ENCODE data around the gene MCHR1.
"Not testable (repeated sequence)": the region's sequence is repeated elsewhere in the genome, so short reads cannot be mapped to it uniquely, and the experiment has no call there.

The MCHR1 gene

GRCh38 chr22:40694411-40694810, 15.1 kb downstream of the MCHR1 start:
- no peaks in the 10 kb centered on the region for H3K36me3 Mint-ChIP-seq (ENCODE audit: low read depth)
- DNase-seq (no peak), ATAC-seq (no peak)
- H3K4me1 Mint-ChIP-seq, result no peaks in the 10 kb centered on the region
- H3K4me3 Mint-ChIP-seq, result no peak overlapping the region
- no peaks in the 10 kb centered on the region for H3K9me3 Mint-ChIP-seq
- H3K27me3 Mint-ChIP-seq, result no peaks in the 10 kb centered on the region
- no peak overlapping the region for H3K27ac Mint-ChIP-seq

- Mint-ChIP-seq H3K4me1 (peaks cover 2% of the 10 kb centered on the region), H3K27ac (no peak overlapping the region), H3K4me3 (no peak overlapping the region), H3K36me3 (ENCODE audit: low read depth) (no peaks in the 10 kb centered on the region), H3K27me3 (no peaks in the 10 kb centered on the region), H3K9me3 (no peaks in the 10 kb centered on the region)
- no peak for DNase-seq
- no peak for ATAC-seq
These were observed 22.0 kb downstream of the MCHR1 start for GRCh38 chr22:40701274-40701673.

GRCh38 chr22:40703174-40703573, 23.9 kb downstream of the MCHR1 start:
- Mint-ChIP-seq H3K4me1 (peaks cover 2% of the 10 kb centered on the region), H3K27me3 (no peaks in the 10 kb centered on the region), H3K9me3 (no peaks in the 10 kb centered on the region), H3K27ac (no peak overlapping the region), H3K4me3 (no peak overlapping the region), H3K36me3 (ENCODE audit: low read depth) (no peaks in the 10 kb centered on the region)
- ATAC-seq (peak; percentile 24), DNase-seq (no peak)

GRCh38 chr22:40703736-40704135, 24.5 kb downstream of the MCHR1 start:
- no peak for DNase-seq
- no peak overlapping the region for H3K27ac Mint-ChIP-seq
- H3K36me3 Mint-ChIP-seq (ENCODE audit: low read depth), result no peaks in the 10 kb centered on the region
- no peak for ATAC-seq
- no peaks in the 10 kb centered on the region for H3K9me3 Mint-ChIP-seq
- H3K4me1 Mint-ChIP-seq, result peaks cover 2% of the 10 kb centered on the region
- no peaks in the 10 kb centered on the region for H3K27me3 Mint-ChIP-seq
- no peak overlapping the region for H3K4me3 Mint-ChIP-seq

- no peak overlapping the region for H3K27ac Mint-ChIP-seq
- H3K4me3 Mint-ChIP-seq, result no peak overlapping the region
- H3K36me3 Mint-ChIP-seq (ENCODE audit: low read depth), result no peaks in the 10 kb centered on the region
These were observed 26.8 kb downstream of the MCHR1 start for GRCh38 chr22:40705918-40706682.

GRCh38 chr22:40707154-40707553, 27.9 kb downstream of the MCHR1 start:
- H3K4me1 Mint-ChIP-seq, result peaks cover 15% of the 10 kb centered on the region
- ATAC-seq (no peak), DNase-seq (no peak)
- peaks cover 3% of the 10 kb centered on the region for H3K27me3 Mint-ChIP-seq
- H3K36me3 Mint-ChIP-seq (ENCODE audit: low read depth), result no peaks in the 10 kb centered on the region
- no peak overlapping the region for H3K4me3 Mint-ChIP-seq
- no peaks in the 10 kb centered on the region for H3K9me3 Mint-ChIP-seq
- no peak overlapping the region for H3K27ac Mint-ChIP-seq

More at GRCh38 chr22:40705918-40706682, 26.8 kb downstream of the MCHR1 start:
- no peak for DNase-seq
- ATAC-seq, result no peak
- Mint-ChIP-seq H3K9me3 (no peaks in the 10 kb centered on the region), H3K27me3 (no peaks in the 10 kb centered on the region), H3K4me1 (peaks cover 9% of the 10 kb centered on the region)

- H3K27me3 Mint-ChIP-seq, result peaks cover 3% of the 10 kb centered on the region
- H3K36me3 Mint-ChIP-seq (ENCODE audit: low read depth), result no peaks in the 10 kb centered on the region
- H3K9me3 Mint-ChIP-seq, result no peaks in the 10 kb centered on the region
- no peak overlapping the region for H3K27ac Mint-ChIP-seq
- peaks cover 17% of the 10 kb centered on the region for H3K4me1 Mint-ChIP-seq
- no peak overlapping the region for H3K4me3 Mint-ChIP-seq
- DNase-seq (no peak), ATAC-seq (no peak)
These were observed 28.9 kb downstream of the MCHR1 start for GRCh38 chr22:40708177-40708576.

GRCh38 chr22:40709752-40710413, 30.6 kb downstream of the MCHR1 start:
- no peaks in the 10 kb centered on the region for H3K9me3 Mint-ChIP-seq
- H3K27ac Mint-ChIP-seq, result no peak overlapping the region
- no peaks in the 10 kb centered on the region for H3K36me3 Mint-ChIP-seq (ENCODE audit: low read depth)
- ATAC-seq (no peak), DNase-seq (no peak)
- peaks cover 3% of the 10 kb centered on the region for H3K27me3 Mint-ChIP-seq
- no peak overlapping the region for H3K4me3 Mint-ChIP-seq
- H3K4me1 Mint-ChIP-seq, result peaks cover 24% of the 10 kb centered on the region

GRCh38 chr22:40712311-40712710, 33.0 kb downstream of the MCHR1 start:
- ATAC-seq (no peak), DNase-seq (no peak)
- H3K4me1 Mint-ChIP-seq, result peaks cover 26% of the 10 kb centered on the region
- H3K4me3 Mint-ChIP-seq, result no peak overlapping the region
- H3K9me3 Mint-ChIP-seq, result no peaks in the 10 kb centered on the region
- H3K27me3 Mint-ChIP-seq, result peaks cover 3% of the 10 kb centered on the region
- H3K27ac Mint-ChIP-seq, result no peak overlapping the region
- no peaks in the 10 kb centered on the region for H3K36me3 Mint-ChIP-seq (ENCODE audit: low read depth)

- Mint-ChIP-seq H3K4me3 (peak overlapping the region; percentile 9), H3K27ac (no peak overlapping the region), H3K9me3 (no peaks in the 10 kb centered on the region), H3K27me3 (peaks cover 3% of the 10 kb centered on the region), H3K36me3 (ENCODE audit: low read depth) (no peaks in the 10 kb centered on the region), H3K4me1 (peaks cover 26% of the 10 kb centered on the region)
- ATAC-seq, result no peak
- no peak for DNase-seq
These were observed 35.4 kb downstream of the MCHR1 start for GRCh38 chr22:40714499-40715337.

GRCh38 chr22:40716116-40716515, 36.8 kb downstream of the MCHR1 start:
- DNase-seq (no peak), ATAC-seq (no peak)
- no peak overlapping the region for H3K4me3 Mint-ChIP-seq
- H3K4me1 Mint-ChIP-seq, result peaks cover 21% of the 10 kb centered on the region
- H3K27ac Mint-ChIP-seq, result no peak overlapping the region
- no peaks in the 10 kb centered on the region for H3K36me3 Mint-ChIP-seq (ENCODE audit: low read depth)
- peaks cover 3% of the 10 kb centered on the region for H3K27me3 Mint-ChIP-seq
- no peaks in the 10 kb centered on the region for H3K9me3 Mint-ChIP-seq

- peaks cover 14% of the 10 kb centered on the region for H3K4me1 Mint-ChIP-seq
- H3K27me3 Mint-ChIP-seq; H3K9me3 Mint-ChIP-seq; H3K4me3 Mint-ChIP-seq; DNase-seq; H3K36me3 Mint-ChIP-seq (ENCODE audit: low read depth); ATAC-seq; H3K27ac Mint-ChIP-seq: not testable (repeated sequence)
These were observed 38.4 kb downstream of the MCHR1 start for GRCh38 chr22:40717657-40718056.

- Mint-ChIP-seq H3K4me1 (peaks cover 14% of the 10 kb centered on the region), H3K9me3 (no peaks in the 10 kb centered on the region), H3K36me3 (ENCODE audit: low read depth) (no peaks in the 10 kb centered on the region), H3K4me3 (no peak overlapping the region), H3K27ac (no peak overlapping the region), H3K27me3 (no peaks in the 10 kb centered on the region)
- DNase-seq (no peak), ATAC-seq (no peak)
These were observed 39.2 kb downstream of the MCHR1 start for GRCh38 chr22:40718250-40719204.

GRCh38 chr22:40719599-40719998, 40.3 kb downstream of the MCHR1 start:
- no peaks in the 10 kb centered on the region for H3K9me3 Mint-ChIP-seq
- no peak for DNase-seq
- H3K27me3 Mint-ChIP-seq, result no peaks in the 10 kb centered on the region
- no peak for ATAC-seq
- H3K36me3 Mint-ChIP-seq (ENCODE audit: low read depth), result no peaks in the 10 kb centered on the region
- no peak overlapping the region for H3K4me3 Mint-ChIP-seq
- H3K4me1 Mint-ChIP-seq, result peaks cover 11% of the 10 kb centered on the region
- H3K27ac Mint-ChIP-seq, result no peak overlapping the region

All from activated naive CD8-positive, alpha-beta T cell treated with anti-CD3 and anti-CD28 coated beads, Interleukin-2, amount 50 U/mL, for 24 hours (primary cell).